ENCODE results near the gene ADK. TPM values are rescaled to one million over a fixed set of nuclear protein-coding genes. Genes with fewer than 3 reads are reported as not detected.
A peak's percentile ranks its signal among the peaks of the same experiment; 100 is the strongest.

ADK gene
- total and polyA plus RNA-seq, 2 of the 4 experiments (the other 2 are of a cell fraction), result 30.6 to 40.9 TPM

DNA sequence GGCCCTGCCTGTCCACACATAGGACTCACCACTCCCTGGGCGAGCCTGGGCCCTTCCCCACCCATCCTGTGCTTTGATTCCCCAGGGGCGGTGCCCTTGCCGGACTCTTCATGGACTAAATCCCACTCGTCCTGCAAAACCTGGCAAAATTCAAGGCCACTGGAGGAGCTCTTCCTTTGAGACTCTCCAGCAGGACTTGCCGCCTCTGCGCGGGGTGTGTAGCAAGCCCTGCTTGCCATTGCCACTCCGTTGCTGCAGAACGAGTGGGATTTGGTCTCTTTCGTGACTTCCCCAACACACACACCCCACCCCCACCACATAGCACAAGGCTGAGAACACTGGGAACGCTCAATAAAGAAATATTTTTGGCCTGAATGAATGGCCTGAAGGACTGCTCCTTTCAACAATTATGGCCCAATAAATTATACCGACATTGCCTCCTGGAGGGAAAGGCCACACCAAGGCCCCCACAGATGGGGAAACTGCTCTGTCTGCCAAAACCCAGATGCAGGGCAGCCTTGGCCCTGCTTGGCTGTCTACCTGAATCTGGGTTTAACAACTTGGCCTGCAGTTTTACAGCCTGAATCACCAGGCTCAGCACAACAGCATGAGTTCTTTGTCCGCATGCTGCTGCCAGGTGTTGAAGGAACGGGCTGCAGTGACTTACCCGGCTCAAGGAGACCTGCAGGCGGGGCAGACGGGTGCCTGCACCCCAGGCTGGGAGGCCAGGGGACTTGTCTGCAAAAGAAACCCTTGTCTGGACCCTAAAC, 602.6 kb downstream of the ADK start:
- Histone ChIP-seq H3K4me3 (ENCODE audit: insufficient read depth, low read depth, low read length) (no peak overlapping the region), H3K27ac (ENCODE audit: insufficient read depth, low read length) (no peak overlapping the region), H3K9ac (ENCODE audit: low read depth, low read length) (no peak overlapping the region), H3K79me1 (ENCODE audit: low read depth in 1 of 2, low read length in 2 of 2) (no peaks in the 10 kb centered on the region), H3K9me3 (ENCODE audit: control insufficient read depth, insufficient read depth, low read length) (no peaks in the 10 kb centered on the region), H2BK5ac (ENCODE audit: low read depth, low read length, poor library complexity, severe bottlenecking) (no peak overlapping the region), H3K4me1 (ENCODE audit: control insufficient read depth, insufficient read depth, low read length) (no peaks in the 10 kb centered on the region), H3K27me3 (ENCODE audit: control insufficient read depth, insufficient read depth, low read length) (no peaks in the 10 kb centered on the region), H2AK9ac (replicated peaks; ENCODE audit: low read depth, low read length, poor library complexity) (no peak overlapping the region), H2BK120ac (ENCODE audit: low read depth, low read length) (no peak overlapping the region), H2AFZ (replicated peaks; ENCODE audit: low read length, poor library complexity) (peak overlapping the region; percentile 41), H4K5ac (ENCODE audit: low read depth, low read length) (no peak overlapping the region), H4K91ac (ENCODE audit: insufficient read depth, low read depth, low read length) (no peak overlapping the region), H4K8ac (ENCODE audit: low read depth in 2 of 2, low read length in 2 of 2) (no peak overlapping the region), H3K4ac (ENCODE audit: low read depth, low read length) (no peak overlapping the region), H2AK5ac (ENCODE audit: low read depth, low read length) (no peak overlapping the region), H2BK15ac (ENCODE audit: low read depth, low read length) (no peak overlapping the region), H3K4me2 (ENCODE audit: low read depth, low read length) (no peak overlapping the region), H3K14ac (replicated peaks; ENCODE audit: low read depth, low read length) (no peak overlapping the region), H4K20me1 (ENCODE audit: insufficient read depth, low read length) (no peaks in the 10 kb centered on the region), H3K23ac (ENCODE audit: low read depth, low read length) (no peak overlapping the region), H3K9me1 (ENCODE audit: insufficient read depth, low read length) (0 out of 2 replicates have a peak, but pooled peaks cover 2% of the 10 kb centered on the region), H3K56ac (ENCODE audit: extremely low read depth, insufficient read depth, low read length) (no peak overlapping the region), H2BK20ac (ENCODE audit: low read depth, low read length) (no peak overlapping the region), H3K36me3 (ENCODE audit: control insufficient read depth, insufficient read depth, low read length) (no peaks in the 10 kb centered on the region), H3K18ac (ENCODE audit: low read depth, low read length) (no peak overlapping the region; the same call in 1 of the 2 replicates)
- dilution Hi-C loops (cut with HindIII; ENCODE audit: low sequenced_read_pairs, unreplicated experiment) (no loop called here), in situ Hi-C loops (cut with MboI; ENCODE audit: low sequenced_read_pairs) (no loop called here), intact Hi-C loops (cut with micrococcal nuclease) (no loop called here)
- ATAC-seq (ENCODE audit: low read depth), result no peak
- no TSS peak for BruUV-seq (replicated peaks)
- ChIA-PET POLR2A (ENCODE audit: unreplicated experiment) (no interaction called here), CTCF (interaction anchor here (0.8 kb wide), 1 partner anchor 16 kb away, joined by 3 read pairs; no protein-coding TSS in a partner anchor)
- peak; percentile 20 for DNase-seq
- TF ChIP-seq USF2 (IDR thresholded peaks at IDR 0.05; ENCODE audit: low read depth, low read length), result no peak
- no peak for TF ChIP-seq FOS (IDR thresholded peaks at IDR 0.05; ENCODE audit: low read depth, low read length)
- TF ChIP-seq BHLHE40 (IDR thresholded peaks at IDR 0.05; ENCODE audit: low read depth, low read length), result no peak
- TF ChIP-seq MAFK (IDR thresholded peaks at IDR 0.05; ENCODE audit: low read depth, low read length), result no peak
- no peak for TF ChIP-seq SMC3 (IDR thresholded peaks at IDR 0.05; ENCODE audit: low read depth, low read length)
- 82% methylated on average over 13 of the region's 17 CpGs; no CpG with 5 or more reads in 1 of the 2 experiments for WGBS, 2 experiments (ENCODE audit: extremely low coverage in 2 of 2, insufficient read length in 1 of 2)

All from IMR-90 (cell line).